Neural progenitor cell (in vitro differentiated cells): ENCODE results near the gene ANKRD50.

Source experiments
- EZH2 ChIP-seq: fragments of 200-600 bp; sonication (generic); IDR thresholded peaks from 2 replicates; pipeline ENCODE4 v1.6.1; 2017; ENCODE audit warnings: antibody characterized with exemption, mild to moderate bottlenecking, moderate library complexity
- EZH2phosphoT487 ChIP-seq: fragments of 200-600 bp; sonication (generic); IDR thresholded peaks from 2 replicates; pipeline ENCODE4 v1.6.1; 2017; ENCODE audit warnings: antibody characterized with exemption
- TF ChIP-seq, protein P1 (sequence below): fragments of 200-600 bp; sonication (generic); IDR thresholded peaks from 2 replicates; pipeline ENCODE4 v1.5.1; 2017; ENCODE audit warnings: antibody characterized with exemption, mild to moderate bottlenecking

DNA sequence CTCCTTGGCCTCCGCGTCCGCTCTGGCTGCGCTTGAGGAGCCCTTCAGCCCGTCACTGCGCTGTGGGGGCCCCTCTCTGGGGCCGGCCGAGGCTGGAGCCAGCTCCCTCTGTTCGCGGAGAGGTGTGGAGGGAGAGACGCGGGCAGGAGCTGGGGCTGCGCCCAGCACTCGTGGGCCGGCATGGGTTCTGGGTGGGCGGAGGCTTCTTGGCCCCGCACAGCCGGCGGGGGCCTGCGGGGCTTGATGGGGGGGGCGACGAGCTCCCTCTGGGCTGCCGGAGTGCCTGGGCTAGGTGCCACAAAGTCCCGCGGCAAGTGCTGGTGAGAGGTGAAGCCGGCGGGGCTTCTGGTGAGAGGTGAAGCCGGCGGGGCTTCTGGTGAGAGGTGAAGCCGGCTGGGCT is 61.9 kb downstream of the ANKRD50 start:
- TF ChIP-seq, protein P1, sequence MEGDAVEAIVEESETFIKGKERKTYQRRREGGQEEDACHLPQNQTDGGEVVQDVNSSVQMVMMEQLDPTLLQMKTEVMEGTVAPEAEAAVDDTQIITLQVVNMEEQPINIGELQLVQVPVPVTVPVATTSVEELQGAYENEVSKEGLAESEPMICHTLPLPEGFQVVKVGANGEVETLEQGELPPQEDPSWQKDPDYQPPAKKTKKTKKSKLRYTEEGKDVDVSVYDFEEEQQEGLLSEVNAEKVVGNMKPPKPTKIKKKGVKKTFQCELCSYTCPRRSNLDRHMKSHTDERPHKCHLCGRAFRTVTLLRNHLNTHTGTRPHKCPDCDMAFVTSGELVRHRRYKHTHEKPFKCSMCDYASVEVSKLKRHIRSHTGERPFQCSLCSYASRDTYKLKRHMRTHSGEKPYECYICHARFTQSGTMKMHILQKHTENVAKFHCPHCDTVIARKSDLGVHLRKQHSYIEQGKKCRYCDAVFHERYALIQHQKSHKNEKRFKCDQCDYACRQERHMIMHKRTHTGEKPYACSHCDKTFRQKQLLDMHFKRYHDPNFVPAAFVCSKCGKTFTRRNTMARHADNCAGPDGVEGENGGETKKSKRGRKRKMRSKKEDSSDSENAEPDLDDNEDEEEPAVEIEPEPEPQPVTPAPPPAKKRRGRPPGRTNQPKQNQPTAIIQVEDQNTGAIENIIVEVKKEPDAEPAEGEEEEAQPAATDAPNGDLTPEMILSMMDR: no peak
- TF ChIP-seq EZH2 (no peak), EZH2phosphoT487 (no peak)
